Heart left ventricle (tissue), 16 donors: Measurements from ENCODE around the gene GRIA2. TPM values are rescaled to one million over a fixed set of nuclear protein-coding genes. Genes with fewer than 3 reads are reported as not detected.
A peak's percentile ranks its signal among the peaks of the same experiment; 100 is the strongest.

ENCODE experiments used
- ATAC-seq, 4 donors: fragments of 200-7000 bp; cut with Tn5 transposase; one replicate each; pipeline ENCODE4 v1.9.1; 2020 to 2022; ENCODE audit warnings: moderate library complexity in 4 of 4, mild to moderate bottlenecking in 3 of 4, moderate number of reproducible peaks in 1 of 4
- DNase-seq, 5 donors: peaks; one replicate each; pipeline ENCODE4 v3.0.0-alpha.2; 2020
- H3K27ac ChIP-seq, 12 donors: fragments of 200-600 bp; sonication (generic) in 4 of 12; one replicate each; pipeline versions ENCODE4 v1.5.0 to v1.8.0; 2016 to 2022; ENCODE audit warnings: mild to moderate bottlenecking in 2 of 12
- H3K27me3 ChIP-seq, 9 donors: fragments of 200-600 bp; sonication (generic) in 2 of 9; one replicate each; pipeline versions ENCODE4 v1.5.1 to v1.8.0; 2016 to 2022; ENCODE audit warnings: mild to moderate bottlenecking in 3 of 9
- H3K36me3 ChIP-seq, 9 donors: fragments of 200-600 bp; sonication (generic) in 2 of 9; one replicate each; pipeline versions ENCODE4 v1.5.0 to v1.8.0; 2018 to 2022; ENCODE audit warnings: mild to moderate bottlenecking in 2 of 9
- H3K4me1 ChIP-seq, 12 donors: fragments of 200-600 bp; sonication (generic) in 4 of 12; one replicate each; pipeline versions ENCODE4 v1.5.0 to v1.8.0; 2016 to 2022; ENCODE audit warnings: mild to moderate bottlenecking in 3 of 12
- H3K4me3 ChIP-seq, 12 donors: fragments of 200-600 bp; sonication (generic) in 4 of 12; one replicate each; pipeline versions ENCODE4 v1.5.0 to v1.8.0; 2017 to 2022; ENCODE audit warnings: mild to moderate bottlenecking in 9 of 12, moderate library complexity in 4 of 12
- H3K9me3 ChIP-seq, 12 donors: fragments of 200-600 bp; sonication (generic) in 4 of 12; one replicate each; pipeline versions ENCODE4 v1.5.0 to v1.8.0; 2016 to 2022; ENCODE audit warnings: mild to moderate bottlenecking in 1 of 12
- POLR2A ChIP-seq, 2 donors: fragments of 450-650 bp; IDR thresholded peaks; one replicate each; pipeline ENCODE4 v1.6.1; 2017; ENCODE audit warnings: antibody characterized with exemption in 2 of 2, mild to moderate bottlenecking in 2 of 2, moderate library complexity in 2 of 2
- WGBS, 4 donors: extraction: QIAGEN DNeasy Blood & Tissue Kit in 2 of 4; methylation state at CpG; one replicate each; pipeline versions ENCODE4 v1.1.5 to v1.1.7; 2013 to 2018; 5-methylcytosine and 5-hydroxymethylcytosine counted together
- intact Hi-C, 10 donors: fragments of 100-400 bp; cut with DNase I; formaldehyde crosslinking; loops; one replicate each; pipeline versions ENCODE4 v1.11.1 to v1.14.2; 2022
- polyA plus RNA-seq, 2 donors: library from polyadenylated mRNA; stranded (reverse); fragments of 200-250 nt; gene quantifications; one replicate each; pipeline ENCODE4 v1.2.3, GENCODE V29; 2013
- total RNA-seq, 9 donors: library from RNA; depleted of rRNA in 2 of 9; stranded (reverse); fragments of >200 nt in 2 of 9; fragmentation: NEBNext Ultra II Directional in 3 of 9; extraction: Animal tissue kit (Norgen Biotek cat#: 25700) in 3 of 9; gene quantifications; one replicate each; pipeline versions ENCODE4 v1.1.0 to v1.2.4, GENCODE V29; 2016 to 2023
- TF ChIP-seq, protein P1 (sequence below), 12 donors: fragments of 200-600 bp; sonication (generic) in 4 of 12; IDR thresholded peaks; one replicate each; pipeline versions ENCODE4 v1.5.0 to v1.8.0; 2018 to 2022; ENCODE audit warnings: antibody characterized with exemption in 12 of 12, mild to moderate bottlenecking in 5 of 12
- donor health status: ischemic (EF 13 %, LVEDD 7.1; RV severe dilation, severe dysfunction).
- donor health status: healthy with polysubstance abuse.
- donor health status: DM: no; HTN: yes; CAD: no.
- donor health status: DM: no; HTN: no; CAD: no.
- donor health status: ischemic (EF 25% LVEDD 6.9; RV normal size, moderate dysfunction).
- donor health status: ischemic (EF 25% LVEDD 5.7; RV mildly dilated, moderate dysfunction).
- donor health status: healthy.
- donor health status: DM: yes; HTN: yes; CAD: no.
- donor health status: ischemic (EF 35%, LVEDD 5.7; RV mildly dilated, moderate dysfunction).
- donor health status: nonischemic (EF 11% LVEDD 7.7; RV severe dilation, severe dysfunction).
- donor health status: DM: yes; HTN: yes; CAD: no.
- donor health status: PGD.
- donor health status: ischemic (EF 29% LVEDD 5.4; RV normal size, mild dysfunction).
- donor health status: nonischemic (EF 23%, LVEDD 6.1; RV moderate dilation, normal function).

Gene GRIA2
- total and polyA plus RNA-seq, 11 donors = 0.17 to 0.36 TPM; not detected in 9

DNA sequence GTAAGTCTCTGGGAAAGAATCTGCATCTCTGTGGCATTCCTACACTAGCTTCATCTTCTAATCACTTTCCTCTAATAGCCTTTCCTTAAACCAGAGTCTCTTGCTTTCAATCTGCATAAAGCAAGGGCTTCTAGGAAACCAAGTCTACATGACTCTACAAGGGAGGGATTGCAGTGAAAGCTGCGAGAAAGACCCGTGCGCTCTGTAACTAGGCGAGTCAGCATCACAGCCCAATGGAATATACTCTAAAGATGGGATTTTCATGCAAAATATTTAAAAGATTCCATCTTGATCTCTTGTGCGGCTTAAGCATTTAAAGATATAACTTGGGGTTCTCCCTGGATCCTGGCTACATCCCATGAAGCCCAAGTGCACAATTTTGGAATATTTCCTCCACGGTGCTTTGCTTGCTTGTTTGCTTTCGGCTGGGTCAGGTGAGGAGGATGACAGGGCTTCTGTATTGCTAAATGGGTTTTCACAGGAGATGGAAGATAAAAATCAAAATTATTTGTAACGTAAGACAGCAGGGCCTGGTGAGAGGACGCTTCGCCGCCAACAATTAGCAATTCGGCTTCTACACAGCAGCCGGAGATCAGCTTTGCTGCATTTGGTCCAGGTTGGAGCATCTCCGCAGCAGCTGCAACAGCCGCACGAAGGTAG, 687 bp upstream of the GRIA2 start:
- ATAC-seq (no peak), DNase-seq (no peak)
- no peak for TF ChIP-seq POLR2A (IDR thresholded peaks at IDR 0.05)
- TF ChIP-seq, protein P1, sequence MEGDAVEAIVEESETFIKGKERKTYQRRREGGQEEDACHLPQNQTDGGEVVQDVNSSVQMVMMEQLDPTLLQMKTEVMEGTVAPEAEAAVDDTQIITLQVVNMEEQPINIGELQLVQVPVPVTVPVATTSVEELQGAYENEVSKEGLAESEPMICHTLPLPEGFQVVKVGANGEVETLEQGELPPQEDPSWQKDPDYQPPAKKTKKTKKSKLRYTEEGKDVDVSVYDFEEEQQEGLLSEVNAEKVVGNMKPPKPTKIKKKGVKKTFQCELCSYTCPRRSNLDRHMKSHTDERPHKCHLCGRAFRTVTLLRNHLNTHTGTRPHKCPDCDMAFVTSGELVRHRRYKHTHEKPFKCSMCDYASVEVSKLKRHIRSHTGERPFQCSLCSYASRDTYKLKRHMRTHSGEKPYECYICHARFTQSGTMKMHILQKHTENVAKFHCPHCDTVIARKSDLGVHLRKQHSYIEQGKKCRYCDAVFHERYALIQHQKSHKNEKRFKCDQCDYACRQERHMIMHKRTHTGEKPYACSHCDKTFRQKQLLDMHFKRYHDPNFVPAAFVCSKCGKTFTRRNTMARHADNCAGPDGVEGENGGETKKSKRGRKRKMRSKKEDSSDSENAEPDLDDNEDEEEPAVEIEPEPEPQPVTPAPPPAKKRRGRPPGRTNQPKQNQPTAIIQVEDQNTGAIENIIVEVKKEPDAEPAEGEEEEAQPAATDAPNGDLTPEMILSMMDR (IDR thresholded peaks at IDR 0.05) = no peak
- Histone ChIP-seq H3K4me1 (peaks cover 0 to 16% (median 4%) of the 10 kb centered on the region in 12 donors), H3K36me3 (no peaks in the 10 kb centered on the region), H3K4me3 (peak overlapping the region in 4 of 12 donors; percentile 7 to 28 (median 24)), H3K27ac (no peak overlapping the region), H3K27me3 (peaks cover 10 to 62% (median 46%) of the 10 kb centered on the region in 9 donors), H3K9me3 (no peaks in the 10 kb centered on the region)
- 17 to 27% (median 19%) methylated on average over 14 to 16 of the region's 16 CpGs for WGBS, 4 donors
- intact Hi-C loops = loop anchor here in 6 of 10 donors (5.0 to 10.0 kb wide), 3 partner anchors 755 to 762 kb away; no protein-coding TSS in a partner anchor

DNA sequence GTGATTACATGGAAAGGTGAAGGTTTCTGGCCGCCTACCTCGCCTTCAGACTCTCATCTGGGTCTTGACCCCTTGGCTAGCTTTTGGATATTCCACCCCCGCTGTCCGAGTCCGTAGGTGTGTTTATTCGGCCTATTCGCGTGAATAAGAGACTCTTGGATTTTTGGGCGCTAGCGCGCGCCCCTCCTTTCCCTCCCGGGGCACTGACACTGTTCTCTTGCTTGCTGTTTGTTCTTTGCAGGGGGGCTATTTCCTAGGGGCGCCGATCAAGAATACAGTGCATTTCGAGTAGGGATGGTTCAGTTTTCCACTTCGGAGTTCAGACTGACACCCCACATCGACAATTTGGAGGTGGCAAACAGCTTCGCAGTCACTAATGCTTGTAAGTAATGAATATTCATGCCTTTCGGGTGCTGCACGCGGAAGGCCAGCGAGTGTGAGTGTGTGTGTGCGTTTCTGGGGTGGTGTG, 932 bp downstream of the GRIA2 start:
- DNase-seq = no peak
- TF ChIP-seq, protein P1 (IDR thresholded peaks at IDR 0.05) = no peak
- no peak for TF ChIP-seq POLR2A (IDR thresholded peaks at IDR 0.05)
- H3K36me3 ChIP-seq = no peaks in the 10 kb centered on the region
- H3K4me3 ChIP-seq = no peak overlapping the region
- intact Hi-C loops = no loop called here
- ATAC-seq = no peak
- peaks cover 0 to 16% (median 4%) of the 10 kb centered on the region in 12 donors for H3K4me1 ChIP-seq
- no peak overlapping the region for H3K27ac ChIP-seq
- H3K27me3 ChIP-seq = peaks cover 10 to 78% (median 50%) of the 10 kb centered on the region in 9 donors
- no peaks in the 10 kb centered on the region for H3K9me3 ChIP-seq
- 2 to 9% (median 6%) methylated on average over 24 of the region's 24 CpGs for WGBS, 4 donors

DNA sequence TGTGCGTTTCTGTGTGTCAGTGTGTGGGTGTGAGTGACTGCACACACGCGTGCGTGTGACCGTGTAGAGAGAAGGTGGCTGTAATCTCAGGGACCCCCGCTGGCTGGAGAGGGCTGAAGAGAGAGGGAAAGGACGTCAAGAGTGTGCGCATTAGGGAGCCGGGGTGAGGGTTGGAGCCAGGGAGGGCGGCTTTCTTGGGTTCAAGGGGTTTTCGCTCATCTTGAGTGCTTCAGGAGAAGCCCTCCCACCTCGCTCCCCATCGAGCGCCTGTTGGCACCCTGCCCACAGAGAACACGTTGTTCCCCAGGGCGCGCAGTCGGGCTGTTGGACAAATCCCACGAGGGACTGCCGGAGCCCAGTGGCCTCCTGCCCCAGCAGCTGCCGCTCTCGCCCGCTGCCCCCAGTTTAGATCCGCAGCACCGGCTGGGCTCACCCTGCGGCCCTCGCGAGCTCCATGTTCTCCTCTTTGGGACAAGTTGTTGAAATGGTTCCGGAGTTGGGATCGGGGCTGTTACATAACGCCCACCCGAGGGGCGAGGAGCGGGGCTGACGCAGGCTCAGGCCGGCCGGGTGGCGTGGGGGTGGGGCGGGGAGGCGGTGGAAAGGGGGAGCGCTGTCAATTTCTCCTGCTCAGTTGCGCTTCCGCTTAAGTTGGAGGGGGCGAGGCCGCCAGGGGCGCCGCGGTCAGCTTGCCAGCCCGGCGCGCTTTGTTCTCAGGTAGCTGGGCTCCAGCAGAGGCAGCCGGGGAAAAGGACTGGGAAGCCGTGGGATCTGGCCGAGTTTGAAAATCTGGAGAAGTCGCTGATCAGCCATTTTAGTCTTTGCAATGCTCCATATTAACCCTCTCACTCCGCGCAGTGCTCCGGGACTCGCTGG, 1.6 kb downstream of the GRIA2 start:
- peak overlapping the region in 10 of 12 donors; percentile 7 to 46 (median 28) for H3K4me3 ChIP-seq
- peaks cover 10 to 78% (median 50%) of the 10 kb centered on the region in 9 donors for H3K27me3 ChIP-seq
- H3K27ac ChIP-seq = no peak overlapping the region
- 1 to 3% (median 2%) methylated on average over 44 to 59 of the region's 59 CpGs for WGBS, 4 donors
- H3K4me1 ChIP-seq = peaks cover 0 to 16% (median 4%) of the 10 kb centered on the region in 12 donors
- H3K9me3 ChIP-seq = no peaks in the 10 kb centered on the region
- intact Hi-C loops = no loop called here
- H3K36me3 ChIP-seq = no peaks in the 10 kb centered on the region
- TF ChIP-seq, protein P1 (IDR thresholded peaks at IDR 0.05) = no peak
- TF ChIP-seq POLR2A (IDR thresholded peaks at IDR 0.05) = no peak
- DNase-seq = no peak
- ATAC-seq = no peak

DNA sequence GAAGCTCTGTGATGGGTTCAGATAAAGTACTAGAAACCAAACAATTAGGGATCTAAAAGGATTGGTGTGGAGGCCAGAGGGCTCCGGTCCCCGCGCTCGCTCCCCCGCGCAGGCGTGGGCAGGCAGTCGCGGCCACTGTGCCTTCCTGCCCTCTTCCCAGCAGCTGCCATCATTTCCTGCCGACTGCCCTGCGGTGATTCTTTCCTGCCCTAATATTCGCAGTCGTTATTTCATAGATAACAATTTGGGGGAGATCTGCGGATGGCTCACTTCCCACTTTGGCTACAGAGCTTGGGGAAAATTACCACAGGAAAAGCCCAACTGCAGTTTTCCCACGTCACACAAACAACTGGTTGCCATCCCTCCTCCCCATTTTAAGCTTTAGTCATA, 2.2 kb downstream of the GRIA2 start:
- no peaks in the 10 kb centered on the region for H3K36me3 ChIP-seq
- H3K9me3 ChIP-seq = no peaks in the 10 kb centered on the region
- 3 to 5% (median 4%) methylated on average over 15 of the region's 15 CpGs for WGBS, 4 donors
- DNase-seq (no peak), ATAC-seq (no peak)
- TF ChIP-seq, protein P1 (IDR thresholded peaks at IDR 0.05) = no peak
- no peak for TF ChIP-seq POLR2A (IDR thresholded peaks at IDR 0.05)
- intact Hi-C loops = no loop called here
- peaks cover 0 to 16% (median 4%) of the 10 kb centered on the region in 12 donors for H3K4me1 ChIP-seq
- peak overlapping the region in 9 of 12 donors; percentile 7 to 46 (median 31) for H3K4me3 ChIP-seq
- no peak overlapping the region for H3K27ac ChIP-seq
- H3K27me3 ChIP-seq = peaks cover 10 to 78% (median 50%) of the 10 kb centered on the region in 9 donors
